H9 (cell line): ENCODE measurements around the gene SLC12A4. TPM values are rescaled to one million over a fixed set of nuclear protein-coding genes. Genes with fewer than 3 reads are reported as not detected.

ENCODE experiments used
- DNase-seq: peaks from one replicate; pipeline ENCODE4 v3.0.0-alpha.2; 2017
- H2AFZ ChIP-seq: one replicate; pipeline ENCODE4 v1.6.1; 2013; ENCODE audit warnings: mild to moderate bottlenecking, low read length, control low read depth, moderate library complexity
- H2AK5ac ChIP-seq: 2 replicates; pipeline ENCODE4 v1.6.1; 2013; ENCODE audit warnings: low read length, control low read depth, mixed read lengths; ENCODE audit not compliant: insufficient read length
- H2BK120ac ChIP-seq: one replicate; pipeline ENCODE4 v1.6.1; 2013; ENCODE audit warnings: low read depth, mild to moderate bottlenecking, low read length, control low read depth, inconsistent platforms; ENCODE audit not compliant: poor library complexity, severe bottlenecking
- H2BK12ac ChIP-seq: 2 replicates; pipeline ENCODE4 v1.6.1; 2013; ENCODE audit warnings: low read length, control low read depth, mixed read lengths, low read depth; ENCODE audit not compliant: insufficient read length
- H2BK15ac ChIP-seq: 2 replicates; pipeline ENCODE4 v1.6.1; 2013; ENCODE audit warnings: low read depth, low read length, control low read depth
- H2BK20ac ChIP-seq: one replicate; pipeline ENCODE4 v1.6.1; 2013; ENCODE audit warnings: low read depth, mild to moderate bottlenecking, low read length, control low read depth, inconsistent platforms; ENCODE audit not compliant: poor library complexity, severe bottlenecking
- H2BK5ac ChIP-seq: 2 replicates; pipeline ENCODE4 v1.6.1; 2013; ENCODE audit warnings: low read length, control low read depth, mixed read lengths; ENCODE audit not compliant: insufficient read length
- H3K14ac ChIP-seq: 2 replicates; pipeline ENCODE4 v1.6.1; 2013; ENCODE audit warnings: low read length, control low read depth; ENCODE audit not compliant: insufficient read depth
- H3K18ac ChIP-seq: 2 replicates; pipeline ENCODE4 v1.6.1; 2013; ENCODE audit warnings: low read depth, mild to moderate bottlenecking, mixed read lengths, low read length, control low read depth; ENCODE audit not compliant: insufficient read length
- H3K23ac ChIP-seq: 2 replicates; pipeline ENCODE4 v1.6.1; 2013; ENCODE audit warnings: low read length, control low read depth, mixed read lengths, low read depth; ENCODE audit not compliant: insufficient read length
- H3K23me2 ChIP-seq: 2 replicates; pipeline ENCODE4 v1.6.1; 2013; ENCODE audit warnings: low read depth, mild to moderate bottlenecking, mixed read lengths, low read length, control low read depth; ENCODE audit not compliant: insufficient read length, poor library complexity, severe bottlenecking
- H3K27ac ChIP-seq: 2 replicates; pipeline ENCODE4 v1.5.1; 2013; ENCODE audit warnings: low read length, control low read depth, mixed read lengths, low read depth; ENCODE audit not compliant: insufficient read length
- H3K27me3 ChIP-seq: 2 replicates; pipeline ENCODE4 v1.6.1; 2013; ENCODE audit warnings: low read length, control low read depth, inconsistent platforms; ENCODE audit not compliant: insufficient read depth
- H3K4ac ChIP-seq: 2 replicates; pipeline ENCODE4 v1.6.1; 2013; ENCODE audit warnings: low read depth, mild to moderate bottlenecking, control low read depth, inconsistent platforms, low read length, moderate library complexity
- H3K4me1 ChIP-seq: 2 replicates; pipeline ENCODE4 v1.6.1; 2013; ENCODE audit warnings: low read length, control low read depth, inconsistent platforms; ENCODE audit not compliant: insufficient read depth
- H3K4me2 ChIP-seq: 2 replicates; pipeline ENCODE4 v1.6.1; 2013; ENCODE audit warnings: low read length, control low read depth, mixed read lengths; ENCODE audit not compliant: insufficient read length, insufficient read depth
- H3K56ac ChIP-seq: 2 replicates; pipeline ENCODE4 v1.6.1; 2013; ENCODE audit warnings: low read depth, mild to moderate bottlenecking, mixed read lengths, low read length, control low read depth; ENCODE audit not compliant: insufficient read length
- H3K79me1 ChIP-seq: 2 replicates; pipeline ENCODE4 v1.6.1; 2013; ENCODE audit warnings: low read depth, mild to moderate bottlenecking, moderate library complexity, low read length, control low read depth, inconsistent platforms; ENCODE audit not compliant: insufficient read depth, poor library complexity, severe bottlenecking
- H3K79me2 ChIP-seq: 2 replicates; pipeline ENCODE4 v1.6.1; 2013; ENCODE audit warnings: low read length, control low read depth, inconsistent platforms; ENCODE audit not compliant: insufficient read depth
- H3K9ac ChIP-seq: 2 replicates; pipeline ENCODE4 v1.6.1; 2013; ENCODE audit warnings: low read length, control low read depth, mixed read lengths; ENCODE audit not compliant: insufficient read length; ENCODE audit errors: extremely low read depth
- H3K9me3 ChIP-seq: one replicate; pipeline ENCODE4 v1.6.1; 2013; ENCODE audit warnings: low read depth, low read length, inconsistent platforms; ENCODE audit not compliant: control insufficient read depth
- H3T11ph ChIP-seq: one replicate; pipeline ENCODE4 v1.6.1; 2013; ENCODE audit warnings: mild to moderate bottlenecking, low read length, control low read depth, inconsistent platforms
- H4K20me1 ChIP-seq: one replicate; pipeline ENCODE4 v1.6.1; 2013; ENCODE audit not compliant: control insufficient read depth, insufficient read length, insufficient read depth
- H4K5ac ChIP-seq: 2 replicates; pipeline ENCODE4 v1.6.1; 2013; ENCODE audit warnings: low read depth, mild to moderate bottlenecking, mixed read lengths, low read length, control low read depth; ENCODE audit not compliant: insufficient read length
- H4K8ac ChIP-seq: replicated peaks from 2 replicates; pipeline ENCODE4 v1.6.1; 2013; ENCODE audit warnings: low read length, control low read depth, mixed read lengths, low read depth; ENCODE audit not compliant: insufficient read length
- H4K91ac ChIP-seq: 2 replicates; pipeline ENCODE4 v1.6.1; 2013; ENCODE audit warnings: low read depth, mild to moderate bottlenecking, moderate library complexity, mixed read lengths, low read length, control low read depth; ENCODE audit not compliant: insufficient read length
- H3K27ac Mint-ChIP-seq, 3 experiments: 2 replicates in 2 of 3; 3 replicates in 1 of 3; pipeline ENCODE4 v1.8.0; 2020 to 2021; ENCODE audit warnings: mixed read lengths in 3 of 3, mild to moderate bottlenecking in 1 of 3, moderate library complexity in 1 of 3
- H3K27me3 Mint-ChIP-seq: 2 replicates; pipeline ENCODE4 v1.8.0; 2021; ENCODE audit warnings: low read depth, mild to moderate bottlenecking, moderate library complexity, mixed read lengths
- H3K36me3 Mint-ChIP-seq, 3 experiments: 2 replicates in 2 of 3; 3 replicates in 1 of 3; pipeline ENCODE4 v1.8.0; 2020 to 2021; ENCODE audit warnings: low read depth in 3 of 3, mixed read lengths in 3 of 3; ENCODE audit not compliant: insufficient read depth in 1 of 3
- H3K4me1 Mint-ChIP-seq, 2 experiments: 2 replicates each; pipeline ENCODE4 v1.8.0; 2020; ENCODE audit warnings: mixed read lengths in 2 of 2
- H3K4me3 Mint-ChIP-seq, 2 experiments: 2 replicates in 1 of 2; 3 replicates in 1 of 2; pipeline ENCODE4 v1.8.0; 2020 to 2021; ENCODE audit warnings: mild to moderate bottlenecking in 2 of 2, mixed read lengths in 2 of 2, moderate library complexity in 1 of 2
- H3K9me3 Mint-ChIP-seq, 2 experiments: 2 replicates in 1 of 2; 3 replicates in 1 of 2; pipeline ENCODE4 v1.8.0; 2020; ENCODE audit warnings: mild to moderate bottlenecking in 2 of 2, mixed read lengths in 2 of 2, moderate library complexity in 1 of 2
- CTCF ChIP-seq: fragments of 200-600 bp; sonication (generic); conservative IDR thresholded peaks from 3 replicates; pipeline ENCODE4 v1.8.0; 2021; ENCODE audit warnings: antibody characterized with exemption, mild to moderate bottlenecking
- WGBS: extraction: QIAGEN DNeasy Blood & Tissue Kit; methylation state at CpG from one replicate; pipeline ENCODE4 v1.1.7; 2013; ENCODE audit warnings: missing lambda C conversion rate, low lambda C conversion rate, mixed read lengths; ENCODE audit not compliant: insufficient read length; ENCODE audit errors: extremely low coverage; 5-methylcytosine and 5-hydroxymethylcytosine counted together
- total RNA-seq: library from RNA; stranded (reverse); gene quantifications from 2 replicates; pipeline ENCODE4 v1.2.1, GENCODE V29; 2021

Gene SLC12A4
- total RNA-seq, 1 experiment from 2014 or later, result 46.7 TPM

GRCh38 chr16:67962135-67962534 lies 6.3 kb downstream of the SLC12A4 start:
- H3K79me2 ChIP-seq, result no peaks in the 10 kb centered on the region; the same call in 1 of the 2 replicates
- H4K91ac ChIP-seq, result no peak overlapping the region
- H3K27me3 ChIP-seq, result no peaks in the 10 kb centered on the region
- no peak overlapping the region for H3K56ac ChIP-seq
- no peak overlapping the region for H3K9ac ChIP-seq
- H3K18ac ChIP-seq, result no peak overlapping the region
- H2BK5ac ChIP-seq, result no peak overlapping the region
- Mint-ChIP-seq H3K4me1 (peaks cover 23 to 30% of the 10 kb centered on the region in 2 experiments), H3K4me3 (no peak overlapping the region), H3K27ac (0 out of 7 replicates have a peak overlapping the region, but pooled peaks of 1 of the 3 experiments have one; percentile 22), H3K9me3 (no peaks in the 10 kb centered on the region), H3K36me3 (peaks cover 14 to 72% (median 35%) of the 10 kb centered on the region in 3 experiments), H3K27me3 (no peaks in the 10 kb centered on the region)
- H2BK12ac ChIP-seq, result no peak overlapping the region
- H3K23me2 ChIP-seq, result no peaks in the 10 kb centered on the region
- peaks cover 3% of the 10 kb centered on the region; the same call in 1 of the 2 replicates for H3K4me1 ChIP-seq
- no peak overlapping the region for H4K5ac ChIP-seq
- peaks cover 4% of the 10 kb centered on the region for H3K79me1 ChIP-seq
- no peaks in the 10 kb centered on the region for H3K9me3 ChIP-seq
- H3K27ac ChIP-seq, result no peak overlapping the region
- no CpG with 5 or more reads among the region's 8 CpGs for WGBS
- TF ChIP-seq CTCF, result no peak
- H2AK5ac ChIP-seq, result no peak overlapping the region
- peaks cover 3% of the 10 kb centered on the region for H4K20me1 ChIP-seq
- H3T11ph ChIP-seq, result no peak overlapping the region
- no peak overlapping the region for H3K23ac ChIP-seq
- H2AFZ ChIP-seq, result no peak overlapping the region
- H3K14ac ChIP-seq, result no peak overlapping the region
- no peak overlapping the region for H2BK20ac ChIP-seq
- no peak overlapping the region for H3K4me2 ChIP-seq
- no peak for DNase-seq
- H2BK120ac ChIP-seq, result no peak overlapping the region
- no peak overlapping the region for H2BK15ac ChIP-seq
- H3K4ac ChIP-seq, result no peak overlapping the region
- H4K8ac ChIP-seq, result no peak overlapping the region
